GM21367 (cell line): ENCODE data around the gene RNPEP.
"Not testable (repeated sequence)": the region's sequence is repeated elsewhere in the genome, so short reads cannot be mapped to it uniquely, and the experiment has no call there.

ENCODE experiments used
- ATAC-seq: cut with Tn5 transposase; IDR thresholded peaks from one replicate; pipeline ENCODE4 v1.9.1; 2021; ENCODE audit not compliant: unreplicated experiment

Gene RNPEP

DNA sequence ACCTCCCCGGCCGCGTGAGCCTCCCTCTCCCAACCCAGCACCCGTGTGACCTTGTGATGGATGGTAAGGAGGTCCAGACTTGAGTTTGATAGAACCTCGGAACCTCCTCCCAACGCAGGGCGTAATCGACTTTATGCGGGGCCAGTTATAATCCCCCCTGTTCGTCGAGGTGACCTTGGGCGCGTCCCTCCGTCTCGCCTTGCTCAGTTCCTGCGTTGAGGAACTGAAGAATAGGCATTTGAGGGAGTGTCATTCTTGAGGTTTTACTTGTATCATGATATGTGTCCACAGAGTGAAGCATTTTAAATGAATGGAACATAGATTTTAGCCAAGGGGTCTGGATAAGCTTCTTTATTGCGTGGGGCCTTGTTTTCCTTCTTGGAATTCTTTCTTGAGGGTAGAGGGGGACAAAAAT, 26.7 kb upstream of the RNPEP start:
- ATAC-seq = peak; percentile 13

DNA sequence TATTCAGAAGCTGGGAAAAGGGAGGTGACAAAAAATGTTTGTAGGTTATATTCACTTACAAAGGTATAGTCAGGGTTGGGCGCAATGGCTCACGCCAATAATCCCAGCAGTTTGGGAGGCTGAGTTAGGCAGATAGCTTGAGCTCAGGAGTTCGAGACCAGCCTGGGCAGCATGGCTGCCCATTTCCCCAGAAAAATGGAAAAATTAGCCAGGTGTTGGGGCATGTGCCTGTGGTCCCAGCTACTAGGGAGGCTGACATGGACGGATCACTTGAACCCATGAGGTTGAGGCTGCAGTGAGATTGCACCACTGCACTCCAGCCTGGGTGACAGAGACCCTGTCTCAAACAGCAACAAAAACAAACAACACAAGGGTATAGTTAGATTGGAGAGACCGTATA, 24.1 kb upstream of the RNPEP start:
- no peak for ATAC-seq

DNA sequence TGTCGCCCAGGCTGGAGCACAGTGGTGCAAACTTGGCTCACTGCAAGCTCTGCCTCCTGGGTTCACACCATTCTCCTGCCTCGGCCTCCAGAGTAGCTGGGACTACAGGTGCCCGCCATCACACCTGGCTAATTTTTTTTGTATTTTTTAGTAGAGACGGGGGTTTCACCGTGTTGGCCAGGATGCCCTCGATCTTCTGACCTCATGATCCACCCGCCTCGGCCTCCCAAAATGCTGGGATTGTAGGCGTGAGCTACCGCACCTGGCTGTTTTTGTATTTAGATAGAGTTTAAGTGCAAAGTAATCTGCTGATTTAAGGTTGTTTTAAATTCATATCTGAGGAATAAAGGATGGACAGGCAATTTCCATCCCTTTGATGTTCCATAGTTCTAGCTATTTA, 20.1 kb upstream of the RNPEP start:
- ATAC-seq = not testable (repeated sequence)

DNA sequence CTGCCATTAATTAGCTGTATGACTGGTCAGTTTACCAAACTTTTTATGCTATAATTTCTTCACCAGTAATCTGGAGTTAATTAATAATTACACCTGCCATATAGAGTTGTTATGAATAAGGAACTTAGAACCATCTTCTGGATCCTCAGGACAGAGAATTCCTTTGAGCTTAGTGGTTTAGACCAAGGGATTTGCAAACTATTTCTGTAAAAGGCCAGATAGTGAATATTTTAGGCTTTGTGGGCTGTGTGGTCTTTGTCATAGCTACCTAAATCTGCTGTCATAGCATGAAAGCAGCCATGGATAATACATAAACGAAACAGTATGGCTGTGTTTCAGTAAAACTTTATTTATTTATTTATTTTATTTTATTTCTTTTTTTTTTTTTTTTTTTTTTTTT, 18.2 kb upstream of the RNPEP start:
- no peak for ATAC-seq

DNA sequence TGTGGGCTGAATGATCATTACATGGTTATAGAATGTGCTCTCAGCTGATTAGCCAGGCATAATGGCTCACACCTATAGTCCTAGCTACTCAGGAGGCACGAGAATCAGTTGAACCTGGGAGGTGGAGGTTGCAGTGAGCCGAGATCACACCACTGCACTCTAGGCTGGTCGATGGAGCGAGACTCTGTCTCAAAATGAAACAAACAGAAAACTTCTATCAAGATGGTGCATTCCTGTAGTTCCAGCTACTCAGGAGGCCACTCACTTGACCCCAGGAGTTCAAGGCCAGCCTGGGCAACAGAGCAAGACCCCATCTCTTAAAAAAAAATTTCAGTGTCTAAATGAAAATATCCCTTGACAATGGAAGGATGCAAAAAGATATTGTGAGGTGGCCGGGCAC, 16.3 kb upstream of the RNPEP start:
- ATAC-seq = no peak

DNA sequence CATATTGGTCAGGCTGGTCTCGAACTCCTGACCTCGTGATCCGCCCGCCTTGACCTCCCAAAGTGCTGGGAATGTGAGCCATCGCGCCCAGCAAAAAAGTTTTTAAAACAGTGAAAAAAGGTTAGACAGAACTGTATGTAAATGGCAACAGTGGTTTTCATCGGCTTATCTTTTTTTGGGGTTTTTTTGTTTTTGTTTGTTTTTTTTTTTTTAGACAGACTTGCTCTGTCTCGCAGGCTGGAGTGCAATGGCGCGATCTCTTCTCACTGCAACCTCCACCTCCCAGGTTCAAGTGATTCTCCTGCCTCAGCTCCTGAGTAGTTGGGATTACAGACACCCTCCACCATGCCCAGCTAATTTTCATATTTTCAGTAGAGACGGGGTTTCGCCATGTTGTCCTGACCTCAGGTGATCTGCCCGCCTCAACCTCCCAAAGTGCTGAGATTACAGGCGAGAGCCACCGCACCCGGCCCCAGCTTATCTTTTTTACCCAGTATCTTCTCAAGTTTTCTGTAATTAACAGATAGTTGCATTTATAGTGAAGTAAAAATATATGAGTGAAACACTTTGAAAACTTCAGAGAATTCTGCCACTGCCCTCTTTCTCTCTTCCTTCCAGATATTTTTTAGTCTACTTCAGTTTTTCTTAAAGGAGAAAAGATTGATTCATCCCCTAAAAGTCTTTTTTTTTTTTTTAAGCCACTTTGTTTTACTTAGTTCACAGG, 14.1 kb upstream of the RNPEP start:
- no peak for ATAC-seq

DNA sequence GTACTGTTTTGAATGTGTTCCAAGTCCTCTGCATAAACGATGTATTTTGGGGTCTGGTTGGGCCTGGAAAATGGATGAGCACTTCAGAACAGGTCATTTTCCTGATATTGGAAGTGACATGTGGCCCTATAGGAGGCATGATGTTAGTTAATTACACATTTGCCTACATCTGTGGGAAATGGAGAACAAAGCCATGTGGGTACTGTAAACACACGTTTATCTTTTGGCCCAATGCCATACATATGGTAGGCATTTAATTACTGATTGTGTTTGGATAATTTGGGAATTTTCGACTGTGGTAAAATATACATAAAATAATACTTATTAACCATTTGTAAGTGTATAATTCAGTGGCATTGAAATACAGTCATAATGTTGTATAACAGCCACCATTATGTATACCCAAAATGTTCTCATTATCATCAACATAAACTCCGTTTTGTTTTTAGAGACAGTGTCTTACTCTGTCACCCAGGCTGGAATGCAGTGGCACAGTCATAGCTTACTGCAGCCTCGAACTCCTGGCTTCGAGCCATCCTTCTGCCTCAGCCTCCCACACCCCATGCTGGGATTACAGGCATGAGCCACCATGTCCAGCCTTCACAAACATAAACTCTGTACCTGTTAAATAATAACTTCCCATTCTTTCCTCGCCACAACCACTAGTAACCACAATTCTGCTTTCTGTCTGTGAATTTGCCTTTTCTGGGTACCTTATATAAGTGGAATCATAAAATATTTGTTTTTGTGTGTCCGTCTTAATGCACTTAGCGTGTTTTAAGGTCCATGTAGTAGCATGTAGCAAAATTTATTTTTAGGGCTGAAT, 11.9 kb upstream of the RNPEP start:
- no peak for ATAC-seq

DNA sequence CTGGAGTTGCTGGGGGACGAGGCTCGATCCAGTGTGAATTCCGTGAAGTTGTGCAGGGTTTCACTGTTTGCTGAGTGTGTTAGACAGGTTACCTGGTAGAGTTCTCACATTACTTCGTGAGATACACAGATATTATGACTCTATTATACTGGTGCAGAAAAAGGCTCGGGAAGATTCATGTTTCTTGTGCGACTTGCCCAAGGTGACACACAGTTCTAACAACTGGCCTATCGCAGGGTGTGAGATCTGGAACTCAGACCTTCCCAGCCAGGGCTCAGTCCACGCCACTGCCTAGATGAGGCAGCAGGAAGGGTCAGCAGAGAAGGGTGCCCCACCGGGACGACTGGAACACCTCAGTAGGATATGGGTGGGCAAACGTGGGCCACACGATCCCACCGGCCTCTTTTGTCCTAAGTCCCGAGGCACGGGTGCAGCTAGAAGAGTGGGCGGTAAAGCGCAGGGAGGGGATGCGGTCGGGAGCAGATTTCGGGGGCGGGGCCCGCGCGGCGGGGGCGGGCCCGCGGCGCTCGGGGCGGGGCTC, 296 bp upstream of the RNPEP start:
- no peak for ATAC-seq

DNA sequence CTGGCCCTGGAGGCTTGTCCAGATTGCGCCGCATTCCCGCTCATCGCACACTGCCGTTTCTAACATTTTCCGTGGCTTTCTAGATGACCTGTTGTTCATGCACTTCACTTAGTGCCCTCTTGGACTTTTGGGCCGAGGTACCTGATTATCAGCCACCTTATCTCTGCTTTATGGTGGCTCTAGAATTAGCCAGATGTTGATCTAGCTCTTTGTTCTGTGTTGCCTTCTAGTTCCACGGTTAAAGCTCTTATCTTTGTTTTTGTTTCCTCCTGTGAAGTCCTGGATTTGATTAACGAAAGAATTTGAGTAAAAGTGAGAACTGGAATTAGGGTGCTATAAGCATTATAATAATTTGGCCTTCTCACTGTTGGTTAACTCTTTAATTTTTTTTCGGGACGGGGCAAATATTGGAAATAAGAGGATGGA, 945 bp downstream of the RNPEP start:
- no peak for ATAC-seq

DNA sequence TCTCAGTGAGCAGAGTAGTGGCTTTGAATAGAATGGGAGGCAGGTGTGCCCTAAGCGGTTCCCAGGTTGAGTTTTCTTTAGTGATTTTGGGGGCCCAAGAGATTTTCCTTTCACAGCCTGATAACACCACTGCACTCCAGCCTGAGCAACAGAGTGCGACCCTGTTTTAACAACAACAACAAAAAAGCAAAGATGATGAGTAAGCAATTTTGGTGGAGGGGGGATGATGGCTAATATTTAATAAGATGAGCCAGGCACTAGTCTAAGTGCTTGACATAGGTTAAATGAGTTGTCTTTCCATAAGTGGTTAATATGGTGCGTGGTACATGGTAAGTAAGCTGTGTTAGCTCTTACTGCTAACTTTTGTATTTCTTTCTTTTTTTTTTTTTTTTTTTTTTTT, 2.0 kb downstream of the RNPEP start:
- no peak for ATAC-seq

DNA sequence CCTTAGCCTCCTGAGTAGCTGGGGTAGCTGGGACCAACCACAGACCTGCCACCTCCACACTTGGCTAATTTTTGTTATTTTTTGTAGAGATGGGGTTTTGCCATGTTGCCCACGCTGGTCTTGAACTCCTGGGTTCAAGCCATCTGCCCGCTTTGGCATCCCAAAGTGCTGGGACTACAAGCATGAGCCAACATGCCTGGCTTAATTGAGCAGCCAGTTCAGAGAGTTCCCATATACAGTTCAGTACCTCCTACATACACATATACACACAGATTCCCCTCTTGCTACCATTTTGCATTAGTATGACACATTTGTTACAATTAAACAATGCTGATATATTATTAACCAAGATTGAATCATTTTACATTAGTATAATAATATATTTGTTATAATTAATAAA, 2.9 kb downstream of the RNPEP start:
- no peak for ATAC-seq

DNA sequence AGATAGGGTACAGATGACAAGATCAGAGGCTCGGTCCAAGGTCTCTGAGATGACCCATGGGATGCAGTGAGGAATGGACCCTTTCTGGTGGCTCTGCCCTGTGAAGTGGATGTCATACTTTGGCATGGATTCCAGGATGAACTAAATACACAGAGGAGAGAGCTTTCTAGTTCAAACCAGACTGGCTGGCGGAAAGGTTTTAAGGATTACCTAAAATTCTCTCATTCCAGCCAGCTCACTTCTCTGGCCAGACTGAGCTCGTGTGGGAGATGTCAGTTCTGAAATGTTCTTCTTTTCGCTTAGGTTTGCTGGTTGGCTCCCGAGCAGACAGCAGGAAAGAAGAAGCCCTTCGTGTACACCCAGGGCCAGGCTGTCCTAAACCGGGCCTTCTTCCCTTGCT, 6.2 kb downstream of the RNPEP start:
- ATAC-seq = no peak

DNA sequence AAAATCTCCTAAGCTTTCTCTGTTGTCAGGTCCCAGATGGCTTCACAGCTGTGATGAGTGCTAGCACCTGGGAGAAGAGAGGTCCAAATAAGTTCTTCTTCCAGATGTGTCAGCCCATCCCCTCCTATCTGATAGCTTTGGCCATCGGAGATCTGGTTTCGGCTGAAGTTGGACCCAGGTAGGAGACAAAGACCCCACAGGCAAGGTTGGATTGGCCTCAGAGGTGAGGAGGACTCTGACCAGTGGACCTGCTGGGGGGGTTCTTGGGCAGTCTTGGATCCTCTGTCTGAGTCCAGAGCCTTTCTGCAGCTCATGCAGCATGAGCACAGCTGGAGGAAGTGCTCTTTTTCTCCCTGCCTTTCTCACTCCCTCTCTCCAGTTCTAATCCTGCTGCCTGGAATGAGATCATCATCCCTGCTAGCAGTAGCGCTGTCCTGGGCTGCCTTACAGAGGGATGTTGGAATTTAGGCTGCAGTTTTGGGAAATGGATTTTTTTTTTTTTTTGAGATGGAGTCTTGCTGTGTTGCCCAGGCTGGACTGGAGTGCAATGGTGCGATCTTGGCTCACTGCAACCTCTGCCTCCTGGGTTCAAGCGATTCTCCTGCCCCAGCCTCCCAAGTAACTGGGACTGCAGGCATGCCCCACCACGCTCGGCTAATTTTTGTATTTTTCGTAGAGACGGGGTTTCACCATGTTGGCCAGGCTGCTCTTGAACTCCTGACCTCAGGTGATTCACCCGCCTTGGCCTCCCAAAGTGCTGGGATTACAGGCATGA, 7.1 kb downstream of the RNPEP start:
- ATAC-seq = no peak

DNA sequence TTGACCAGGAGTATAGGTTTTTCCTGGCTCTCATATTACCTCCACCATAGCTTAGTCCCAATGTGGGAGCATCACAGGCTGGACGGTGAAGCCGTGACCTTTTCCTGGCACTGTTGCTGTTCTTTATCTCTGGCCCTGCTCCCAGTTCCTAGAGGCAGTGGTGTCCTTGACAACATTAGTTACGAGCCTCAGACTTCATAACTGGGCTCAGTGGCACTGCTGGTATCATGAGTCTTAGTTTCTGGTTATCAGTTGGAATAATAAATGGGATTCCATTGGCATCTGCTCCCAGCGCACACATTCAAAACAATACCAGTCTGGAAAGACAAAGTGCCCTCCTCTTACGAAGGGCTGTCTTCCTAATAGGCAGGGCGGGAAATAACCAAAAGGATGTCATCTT, 8.0 kb downstream of the RNPEP start:
- ATAC-seq = no peak

DNA sequence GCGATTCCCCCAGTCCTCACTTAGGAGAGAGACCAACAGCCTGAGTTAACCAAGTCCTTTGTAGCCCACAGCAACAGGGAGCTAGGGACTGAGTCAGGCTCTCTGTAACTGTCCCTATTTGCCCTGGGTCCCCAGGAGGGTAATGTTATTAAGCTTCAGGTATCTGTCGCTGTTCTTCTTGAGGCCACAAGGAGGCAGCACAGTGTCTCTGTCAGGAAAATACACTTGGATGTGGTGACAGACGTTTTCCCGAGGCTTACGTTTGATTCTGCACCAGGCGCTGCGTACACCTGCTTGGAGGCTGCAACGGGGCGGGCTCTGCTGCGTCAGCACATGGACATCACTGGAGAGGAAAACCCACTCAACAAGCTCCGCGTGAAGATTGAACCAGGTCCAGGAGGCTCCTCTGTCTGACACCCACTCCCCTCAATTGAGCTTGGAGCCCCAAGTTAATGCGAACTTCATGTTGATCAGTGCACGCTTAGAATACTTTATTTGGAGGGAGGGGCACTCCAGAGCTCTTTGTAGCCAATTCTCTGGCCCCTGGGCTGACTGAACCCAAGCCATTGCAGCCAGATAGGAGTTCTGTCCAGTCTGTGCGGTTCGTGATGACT, 17.3 kb downstream of the RNPEP start:
- ATAC-seq = no peak

DNA sequence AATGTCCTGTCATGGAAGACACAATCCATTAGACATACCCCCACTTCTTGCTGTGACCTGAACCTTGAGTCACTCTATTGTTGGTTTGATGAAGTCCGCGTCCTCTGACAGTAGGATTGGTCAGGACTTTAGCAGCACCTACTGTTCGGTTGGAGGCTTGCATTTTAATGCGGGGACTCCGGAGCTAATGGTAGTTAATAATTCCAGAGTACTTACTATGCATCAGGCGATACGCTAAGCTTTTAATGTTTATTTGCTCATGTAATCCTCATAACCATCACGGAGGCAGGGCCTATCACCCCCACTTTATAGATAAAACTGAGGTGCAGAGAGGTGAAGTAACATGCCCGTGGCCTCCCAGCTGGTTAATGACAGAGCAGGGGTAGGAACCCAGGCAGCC, 20.1 kb downstream of the RNPEP start:
- no peak for ATAC-seq

DNA sequence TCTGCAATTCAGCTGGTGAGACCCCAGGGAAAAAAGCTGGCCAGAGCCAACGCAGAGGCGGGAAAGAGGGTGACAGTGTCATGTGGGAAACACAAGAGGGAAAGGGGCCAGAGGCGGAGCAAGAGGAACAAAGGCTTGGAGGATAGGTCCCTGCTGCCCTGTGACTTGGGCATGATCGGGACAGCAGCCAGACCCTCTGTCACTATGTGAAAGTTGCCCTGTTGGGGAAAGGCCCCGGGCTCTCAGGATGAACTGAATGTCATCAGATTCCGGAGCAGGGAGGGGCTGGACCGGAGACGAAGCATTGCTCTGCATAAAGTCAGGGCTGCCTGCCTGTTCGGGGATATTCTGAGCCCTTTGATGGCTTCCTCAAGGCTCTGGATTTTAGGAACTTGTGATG, 22.3 kb downstream of the RNPEP start:
- ATAC-seq = no peak

DNA sequence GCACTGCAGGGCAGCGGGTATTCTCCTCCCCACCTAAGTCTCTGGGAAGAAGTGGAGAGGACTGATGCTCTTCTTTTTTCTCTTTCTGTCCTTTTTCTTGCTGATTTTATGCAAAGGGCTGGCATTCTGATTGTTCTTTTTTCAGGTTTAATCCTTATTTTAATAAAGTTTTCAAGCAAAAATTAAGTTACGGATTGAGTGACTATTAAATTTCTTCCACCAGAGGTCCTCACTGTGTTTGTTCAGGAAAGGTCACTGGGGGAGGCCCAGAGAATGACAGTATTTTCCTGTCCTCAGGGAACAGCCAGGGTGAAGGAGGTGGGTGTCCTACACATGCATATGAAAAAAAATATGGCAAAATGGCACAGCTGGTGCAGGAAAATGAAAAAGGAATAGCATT, 23.5 kb downstream of the RNPEP start:
- ATAC-seq = no peak

DNA sequence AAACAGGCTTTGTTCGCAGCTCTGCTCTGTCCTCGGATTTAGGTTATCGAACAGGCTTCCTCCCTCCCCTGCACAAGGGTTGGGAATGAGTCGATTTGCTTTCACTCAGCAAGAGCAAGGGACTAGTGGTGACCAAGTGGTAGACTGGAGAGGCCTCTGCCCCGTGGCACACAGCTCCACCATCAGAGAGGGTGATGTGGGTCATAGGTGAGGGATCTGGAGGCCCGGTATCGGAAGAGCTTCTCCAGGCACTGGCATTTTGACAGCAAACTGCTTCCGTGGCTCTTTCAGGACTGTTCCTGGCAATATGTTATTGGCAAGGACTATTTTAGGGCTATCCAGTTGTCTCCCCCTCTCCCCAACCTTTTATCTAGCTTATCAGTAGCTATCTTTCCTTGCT, 24.9 kb downstream of the RNPEP start:
- ATAC-seq = no peak

DNA sequence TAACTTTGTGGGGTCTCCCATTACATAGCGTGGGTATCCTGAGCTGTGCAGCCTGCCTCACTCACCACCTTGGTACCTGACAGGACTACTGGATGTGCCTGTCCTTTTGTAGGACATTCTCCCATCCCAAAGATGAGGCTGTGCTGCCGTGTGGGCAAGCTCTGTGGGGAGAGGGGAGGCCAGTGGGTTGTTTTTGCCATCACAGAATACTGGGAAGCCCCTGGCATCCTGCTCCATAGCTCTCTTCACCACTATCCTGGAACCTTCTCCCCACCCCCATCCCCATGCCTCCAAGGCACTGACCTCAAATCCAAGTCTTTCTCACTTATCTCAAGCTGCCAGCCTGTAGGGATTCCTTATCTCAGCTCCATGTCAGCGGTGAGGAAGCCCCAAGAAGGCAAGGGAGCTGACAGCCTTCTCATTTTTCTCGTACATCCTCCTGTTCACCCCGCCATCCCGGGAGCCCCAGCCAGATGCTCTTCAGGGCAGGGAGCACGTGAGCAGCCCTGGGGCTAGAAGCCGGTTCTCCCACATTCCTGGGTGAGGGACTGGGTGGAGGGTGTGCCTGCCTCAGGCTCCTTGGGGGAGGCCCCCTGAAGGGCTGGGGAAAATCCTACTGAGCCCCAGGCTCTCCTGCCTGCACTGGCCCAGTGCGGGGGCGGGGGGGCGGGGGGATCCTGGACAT, 25.5 kb downstream of the RNPEP start:
- ATAC-seq = no peak
